SU-DHL-6 (cell line): ENCODE data around the gene PHACTR2.

Experiments
- H2AFZ ChIP-seq: fragments of 200-600 bp; sonication (generic); 2 replicates; pipeline ENCODE4 v1.6.1; 2014; ENCODE audit warnings: low read depth, mild to moderate bottlenecking, moderate library complexity, mixed read lengths, antibody characterized with exemption, low read length; ENCODE audit not compliant: severe bottlenecking
- H3F3A ChIP-seq: fragments of 200-600 bp; shearing (Covaris generic); 2 replicates; pipeline ENCODE4 v1.6.0; 2016; ENCODE audit warnings: antibody characterized with exemption, mild to moderate bottlenecking; ENCODE audit not compliant: insufficient read depth
- H3K27ac ChIP-seq: fragments of 200-600 bp; sonication (generic); 2 replicates; pipeline ENCODE4 v1.5.1; 2016; ENCODE audit warnings: low read depth, mild to moderate bottlenecking, low read length, moderate library complexity, mixed read lengths
- H3K27me3 ChIP-seq: fragments of 200-600 bp; sonication (generic), shearing (Covaris generic); 2 replicates; pipeline ENCODE4 v1.6.0; 2014; ENCODE audit warnings: mild to moderate bottlenecking, low read length
- H3K36me3 ChIP-seq: fragments of 200-600 bp; sonication (generic); 2 replicates; pipeline ENCODE4 v1.6.1; 2014; ENCODE audit warnings: mild to moderate bottlenecking, low read length, mixed read lengths
- H3K4me2 ChIP-seq: fragments of 300-600, 200-600 bp; shearing (Covaris generic), sonication (generic); 2 replicates; pipeline ENCODE4 v1.6.0; 2014; ENCODE audit warnings: low read length, low read depth, mild to moderate bottlenecking; ENCODE audit not compliant: poor library complexity, severe bottlenecking
- H3K4me3 ChIP-seq: fragments of 200-600 bp; sonication (generic); 2 replicates; pipeline ENCODE4 v1.5.1; 2014; ENCODE audit warnings: antibody characterized with exemption, low read length, mild to moderate bottlenecking, mixed read lengths; ENCODE audit not compliant: insufficient read depth, poor library complexity, severe bottlenecking
- H3K79me2 ChIP-seq: fragments of 200-600 bp; sonication (generic); 2 replicates; pipeline ENCODE4 v1.6.1; 2014; ENCODE audit warnings: mild to moderate bottlenecking, low read length, moderate library complexity; ENCODE audit not compliant: insufficient read depth
- H3K9ac ChIP-seq: fragments of 200-600 bp; sonication (generic); 2 replicates; pipeline ENCODE4 v1.7.0; 2014; ENCODE audit warnings: mild to moderate bottlenecking, low read length
- H3K9me2 ChIP-seq: fragments of 200-600 bp; sonication (generic); replicated peaks from 2 replicates; pipeline ENCODE4 v1.6.1; 2014; ENCODE audit warnings: low read length; ENCODE audit not compliant: insufficient read depth
- H3K9me3 ChIP-seq: fragments of 200-600 bp; sonication (generic); 2 replicates; pipeline ENCODE4 v1.6.1; 2014; ENCODE audit warnings: low read length, mixed read lengths; ENCODE audit not compliant: insufficient read depth
- H4K20me1 ChIP-seq: fragments of 200-600 bp; sonication (generic); 2 replicates; pipeline ENCODE4 v1.6.1; 2014; ENCODE audit warnings: low read depth, mild to moderate bottlenecking, antibody characterized with exemption, low read length, moderate library complexity, mixed read lengths
- EZH2phosphoT487 ChIP-seq: fragments of 200-600 bp; sonication (generic), shearing (Covaris generic); conservative IDR thresholded peaks from 2 replicates; pipeline ENCODE4 v1.6.1; 2018; ENCODE audit warnings: mild to moderate bottlenecking, antibody characterized with exemption, low read length, moderate library complexity, mixed read lengths
- TF ChIP-seq, protein P1 (sequence below): fragments of 200-600 bp; sonication (generic); IDR thresholded peaks from one replicate; pipeline ENCODE4 v1.5.1; 2017; ENCODE audit warnings: antibody characterized with exemption, mild to moderate bottlenecking, low read length, moderate library complexity; ENCODE audit not compliant: insufficient read depth, poor library complexity, severe bottlenecking

Gene PHACTR2

DNA sequence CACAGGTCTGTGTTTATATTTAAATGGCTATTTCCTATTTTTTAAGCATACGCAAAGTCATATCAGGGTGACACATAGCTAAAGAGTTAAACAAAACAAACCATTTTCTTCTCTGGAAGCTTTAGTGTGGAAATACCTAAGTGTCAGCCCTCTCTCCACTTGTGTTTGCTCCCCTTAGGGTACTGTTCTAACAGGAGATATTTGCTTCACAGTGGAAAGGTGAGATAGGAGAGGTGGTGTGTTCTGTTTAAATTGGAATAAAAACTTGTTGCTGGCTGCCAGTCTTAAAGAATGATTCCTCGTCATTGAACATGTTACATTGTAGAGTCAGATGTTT is 18.9 kb downstream of the PHACTR2 start:
- no peaks in the 10 kb centered on the region for H3K79me2 ChIP-seq
- H3K4me3 ChIP-seq, result no peak overlapping the region
- H2AFZ ChIP-seq, result no peak overlapping the region
- no peaks in the 10 kb centered on the region for H3K9me2 ChIP-seq
- no peak overlapping the region for H3K4me2 ChIP-seq
- H3K9me3 ChIP-seq, result no peaks in the 10 kb centered on the region
- H3K9ac ChIP-seq, result no peak overlapping the region
- TF ChIP-seq, protein P1, sequence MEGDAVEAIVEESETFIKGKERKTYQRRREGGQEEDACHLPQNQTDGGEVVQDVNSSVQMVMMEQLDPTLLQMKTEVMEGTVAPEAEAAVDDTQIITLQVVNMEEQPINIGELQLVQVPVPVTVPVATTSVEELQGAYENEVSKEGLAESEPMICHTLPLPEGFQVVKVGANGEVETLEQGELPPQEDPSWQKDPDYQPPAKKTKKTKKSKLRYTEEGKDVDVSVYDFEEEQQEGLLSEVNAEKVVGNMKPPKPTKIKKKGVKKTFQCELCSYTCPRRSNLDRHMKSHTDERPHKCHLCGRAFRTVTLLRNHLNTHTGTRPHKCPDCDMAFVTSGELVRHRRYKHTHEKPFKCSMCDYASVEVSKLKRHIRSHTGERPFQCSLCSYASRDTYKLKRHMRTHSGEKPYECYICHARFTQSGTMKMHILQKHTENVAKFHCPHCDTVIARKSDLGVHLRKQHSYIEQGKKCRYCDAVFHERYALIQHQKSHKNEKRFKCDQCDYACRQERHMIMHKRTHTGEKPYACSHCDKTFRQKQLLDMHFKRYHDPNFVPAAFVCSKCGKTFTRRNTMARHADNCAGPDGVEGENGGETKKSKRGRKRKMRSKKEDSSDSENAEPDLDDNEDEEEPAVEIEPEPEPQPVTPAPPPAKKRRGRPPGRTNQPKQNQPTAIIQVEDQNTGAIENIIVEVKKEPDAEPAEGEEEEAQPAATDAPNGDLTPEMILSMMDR, result no peak
- TF ChIP-seq EZH2phosphoT487, result no peak
- no peaks in the 10 kb centered on the region for H3K36me3 ChIP-seq
- H4K20me1 ChIP-seq, result no peaks in the 10 kb centered on the region
- H3K27ac ChIP-seq, result no peak overlapping the region
- H3K27me3 ChIP-seq, result no peaks in the 10 kb centered on the region
- H3F3A ChIP-seq, result no peaks in the 10 kb centered on the region

DNA sequence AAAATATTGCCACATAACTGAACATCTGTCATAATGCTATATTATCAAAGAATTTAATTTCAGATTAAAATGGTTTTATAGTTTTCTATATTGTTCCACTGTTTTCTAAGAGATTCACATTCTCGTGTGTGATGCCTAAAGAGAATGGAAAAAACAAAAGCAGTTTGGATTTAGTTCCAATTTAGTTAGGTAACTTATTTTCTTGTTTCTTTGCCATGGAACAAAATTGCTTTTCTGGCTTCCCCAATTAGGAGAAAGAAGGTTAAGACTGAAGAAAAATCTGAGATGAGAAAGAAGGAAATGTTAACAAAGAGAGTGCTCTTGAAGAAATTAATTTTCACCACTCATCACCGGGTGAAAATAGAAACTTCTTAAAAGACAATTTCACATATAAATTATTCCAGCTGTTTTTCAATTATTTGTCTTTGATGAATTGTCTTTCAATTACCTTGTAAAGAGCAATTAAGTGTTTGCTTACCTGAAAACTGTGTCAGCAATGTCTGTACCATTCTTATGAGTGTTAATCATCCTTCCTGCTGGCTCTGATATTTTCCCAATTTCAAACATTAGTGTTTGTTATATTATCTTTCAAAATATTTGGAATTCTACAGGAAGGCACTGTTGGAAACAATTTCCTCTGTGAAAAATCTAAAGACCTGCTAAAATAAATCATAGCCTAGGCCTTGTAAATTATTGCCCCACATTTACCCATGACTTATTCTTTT is 19.5 kb downstream of the PHACTR2 start:
- Histone ChIP-seq H3K36me3 (no peaks in the 10 kb centered on the region), H3K9me3 (no peaks in the 10 kb centered on the region), H3F3A (no peaks in the 10 kb centered on the region), H3K79me2 (no peaks in the 10 kb centered on the region), H4K20me1 (no peaks in the 10 kb centered on the region), H3K9ac (no peak overlapping the region), H3K9me2 (no peaks in the 10 kb centered on the region), H3K4me3 (no peak overlapping the region), H3K27ac (no peak overlapping the region), H2AFZ (no peak overlapping the region), H3K27me3 (no peaks in the 10 kb centered on the region), H3K4me2 (no peak overlapping the region)
- TF ChIP-seq, protein P1, result no peak
- no peak for TF ChIP-seq EZH2phosphoT487

DNA sequence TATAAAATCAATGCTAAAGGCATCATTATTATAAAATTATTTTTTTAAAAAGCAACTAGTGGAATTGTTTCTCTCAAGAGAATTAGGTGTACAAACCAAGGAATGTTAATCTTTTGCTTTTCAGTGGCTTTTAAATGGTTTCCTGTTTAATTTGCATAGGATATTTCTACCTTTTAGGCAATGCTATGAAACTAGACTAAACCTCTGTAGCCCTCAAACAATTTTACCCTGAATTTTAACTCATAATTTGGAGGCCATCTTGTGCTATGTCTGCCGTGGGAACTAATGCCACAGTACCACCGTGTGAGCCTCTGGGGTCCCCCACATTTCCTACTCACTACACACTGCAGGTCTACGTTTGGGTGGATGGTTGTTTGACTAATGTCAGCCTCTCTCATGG is 20.6 kb downstream of the PHACTR2 start:
- Histone ChIP-seq H3K27ac (no peak overlapping the region), H3K79me2 (no peaks in the 10 kb centered on the region), H3K4me2 (no peak overlapping the region), H2AFZ (no peak overlapping the region), H3K9me3 (no peaks in the 10 kb centered on the region), H3F3A (no peaks in the 10 kb centered on the region), H3K9ac (no peak overlapping the region), H3K27me3 (no peaks in the 10 kb centered on the region), H3K4me3 (no peak overlapping the region), H3K36me3 (no peaks in the 10 kb centered on the region), H4K20me1 (no peaks in the 10 kb centered on the region), H3K9me2 (no peaks in the 10 kb centered on the region)
- TF ChIP-seq, protein P1, result no peak
- no peak for TF ChIP-seq EZH2phosphoT487
